GM21576 (cell line): ENCODE measurements around the gene LONP2.
"Not testable (repeated sequence)": the region's sequence is repeated elsewhere in the genome, so short reads cannot be mapped to it uniquely, and the experiment has no call there.

Source experiments
- ATAC-seq: cut with Tn5 transposase; IDR thresholded peaks from one replicate; pipeline ENCODE4 v1.9.1; 2021; ENCODE audit warnings: mild to moderate bottlenecking, moderate library complexity; ENCODE audit not compliant: unreplicated experiment

The LONP2 gene

GRCh38 chr16:48385253-48386150, 141.4 kb downstream of the LONP2 start, which contains the start of gene SIAH1:
TSS of gene SIAH1 (minus strand) at chr16:48385413. CDS start at chr16:48362428, 22,985 bp downstream.
- peak; percentile 67 for ATAC-seq

- no peak for ATAC-seq
Measured at GRCh38 chr16:48386559-48387312, 142.6 kb downstream of the LONP2 start.

- no peak for ATAC-seq
Measured at GRCh38 chr16:48392407-48392806, 148.3 kb downstream of the LONP2 start.

- no peak for ATAC-seq
Measured at GRCh38 chr16:48393485-48394354, 149.6 kb downstream of the LONP2 start.

GRCh38 chr16:48394355-48394703, 150.2 kb downstream of the LONP2 start:
- no peak for ATAC-seq

GRCh38 chr16:48395375-48395774, 151.3 kb downstream of the LONP2 start:
- no peak for ATAC-seq

- not testable (repeated sequence) for ATAC-seq
Measured at GRCh38 chr16:48402547-48402946, 158.4 kb downstream of the LONP2 start.

GRCh38 chr16:48405153-48405552, 161.1 kb downstream of the LONP2 start:
- no peak for ATAC-seq

GRCh38 chr16:48405907-48406306, 161.8 kb downstream of the LONP2 start:
- ATAC-seq, result no peak
